ENCODE results near the gene WDR7. TPM values are rescaled to one million over a fixed set of nuclear protein-coding genes. Genes with fewer than 3 reads are reported as not detected.

WDR7 gene
- total and polyA plus RNA-seq, 2 of the 4 experiments (the other 2 are of a cell fraction) = 3.7 to 23.3 TPM

DNA sequence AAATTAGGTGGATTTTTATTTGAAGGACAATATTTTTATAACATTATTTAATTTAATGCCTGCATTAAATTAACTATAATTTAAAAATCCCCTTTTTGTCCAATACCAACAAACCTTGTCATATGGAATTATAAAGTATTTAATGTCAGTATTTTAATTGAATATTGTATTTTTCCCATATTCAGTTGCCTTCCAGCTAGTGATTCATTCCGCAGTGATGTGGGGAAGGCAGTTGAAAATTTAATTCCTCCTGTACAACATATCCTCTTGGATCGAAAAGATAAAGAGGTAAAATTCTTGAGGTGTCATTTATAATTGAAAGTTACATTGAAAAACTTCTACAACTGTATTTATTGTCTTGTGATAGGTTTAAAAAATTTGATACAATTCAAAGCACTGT, 40.4 kb downstream of the WDR7 start:
- ATAC-seq (ENCODE audit: low read depth) = no peak
- TF ChIP-seq, protein P1, sequence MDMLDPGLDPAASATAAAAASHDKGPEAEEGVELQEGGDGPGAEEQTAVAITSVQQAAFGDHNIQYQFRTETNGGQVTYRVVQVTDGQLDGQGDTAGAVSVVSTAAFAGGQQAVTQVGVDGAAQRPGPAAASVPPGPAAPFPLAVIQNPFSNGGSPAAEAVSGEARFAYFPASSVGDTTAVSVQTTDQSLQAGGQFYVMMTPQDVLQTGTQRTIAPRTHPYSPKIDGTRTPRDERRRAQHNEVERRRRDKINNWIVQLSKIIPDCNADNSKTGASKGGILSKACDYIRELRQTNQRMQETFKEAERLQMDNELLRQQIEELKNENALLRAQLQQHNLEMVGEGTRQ (IDR thresholded peaks at IDR 0.05; ENCODE audit: low read depth, low read length) = no peak
- TF ChIP-seq, protein P2, sequence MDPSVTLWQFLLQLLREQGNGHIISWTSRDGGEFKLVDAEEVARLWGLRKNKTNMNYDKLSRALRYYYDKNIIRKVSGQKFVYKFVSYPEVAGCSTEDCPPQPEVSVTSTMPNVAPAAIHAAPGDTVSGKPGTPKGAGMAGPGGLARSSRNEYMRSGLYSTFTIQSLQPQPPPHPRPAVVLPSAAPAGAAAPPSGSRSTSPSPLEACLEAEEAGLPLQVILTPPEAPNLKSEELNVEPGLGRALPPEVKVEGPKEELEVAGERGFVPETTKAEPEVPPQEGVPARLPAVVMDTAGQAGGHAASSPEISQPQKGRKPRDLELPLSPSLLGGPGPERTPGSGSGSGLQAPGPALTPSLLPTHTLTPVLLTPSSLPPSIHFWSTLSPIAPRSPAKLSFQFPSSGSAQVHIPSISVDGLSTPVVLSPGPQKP (IDR thresholded peaks at IDR 0.05; ENCODE audit: borderline replicate concordance, low read depth, low read length) = no peak
- no peak for TF ChIP-seq MAFK (IDR thresholded peaks at IDR 0.05; ENCODE audit: low read depth, low read length)
- TF ChIP-seq RFX5 (IDR thresholded peaks at IDR 0.05; ENCODE audit: low read depth, low read length) = no peak
- TF ChIP-seq, protein P3, sequence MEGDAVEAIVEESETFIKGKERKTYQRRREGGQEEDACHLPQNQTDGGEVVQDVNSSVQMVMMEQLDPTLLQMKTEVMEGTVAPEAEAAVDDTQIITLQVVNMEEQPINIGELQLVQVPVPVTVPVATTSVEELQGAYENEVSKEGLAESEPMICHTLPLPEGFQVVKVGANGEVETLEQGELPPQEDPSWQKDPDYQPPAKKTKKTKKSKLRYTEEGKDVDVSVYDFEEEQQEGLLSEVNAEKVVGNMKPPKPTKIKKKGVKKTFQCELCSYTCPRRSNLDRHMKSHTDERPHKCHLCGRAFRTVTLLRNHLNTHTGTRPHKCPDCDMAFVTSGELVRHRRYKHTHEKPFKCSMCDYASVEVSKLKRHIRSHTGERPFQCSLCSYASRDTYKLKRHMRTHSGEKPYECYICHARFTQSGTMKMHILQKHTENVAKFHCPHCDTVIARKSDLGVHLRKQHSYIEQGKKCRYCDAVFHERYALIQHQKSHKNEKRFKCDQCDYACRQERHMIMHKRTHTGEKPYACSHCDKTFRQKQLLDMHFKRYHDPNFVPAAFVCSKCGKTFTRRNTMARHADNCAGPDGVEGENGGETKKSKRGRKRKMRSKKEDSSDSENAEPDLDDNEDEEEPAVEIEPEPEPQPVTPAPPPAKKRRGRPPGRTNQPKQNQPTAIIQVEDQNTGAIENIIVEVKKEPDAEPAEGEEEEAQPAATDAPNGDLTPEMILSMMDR (conservative IDR thresholded peaks at IDR 0.05; ENCODE audit: low read depth, low read length) = no peak
- TF ChIP-seq BHLHE40 (IDR thresholded peaks at IDR 0.05; ENCODE audit: low read depth, low read length) = no peak
- TF ChIP-seq RCOR1 (IDR thresholded peaks at IDR 0.05; ENCODE audit: insufficient replicate concordance, low read length) = no peak
- no peak for TF ChIP-seq POLR2A (IDR thresholded peaks at IDR 0.05; ENCODE audit: low read depth, low read length)
- TF ChIP-seq FOS (IDR thresholded peaks at IDR 0.05; ENCODE audit: low read depth, low read length) = no peak
- no peak for TF ChIP-seq CEBPB (IDR thresholded peaks at IDR 0.05; ENCODE audit: low read depth, low read length)
- no peak for TF ChIP-seq MXI1 (IDR thresholded peaks at IDR 0.05; ENCODE audit: borderline replicate concordance, low read depth, low read length)
- no TSS peak for BruUV-seq (replicated peaks)
- H2AFZ ChIP-seq (replicated peaks; ENCODE audit: low read length, poor library complexity) = no peak overlapping the region
- dilution Hi-C loops (cut with HindIII; ENCODE audit: low sequenced_read_pairs, unreplicated experiment) = no loop called here
- H2AK9ac ChIP-seq (replicated peaks; ENCODE audit: low read depth, low read length, poor library complexity) = no peak overlapping the region
- H3K4me3 ChIP-seq (ENCODE audit: insufficient read depth, low read depth, low read length) = no peak overlapping the region
- peaks cover 4% of the 10 kb centered on the region; the same call in 1 of the 2 replicates for H3K36me3 ChIP-seq (ENCODE audit: control insufficient read depth, insufficient read depth, low read length)
- no peak overlapping the region for H2BK5ac ChIP-seq (ENCODE audit: low read depth, low read length, poor library complexity, severe bottlenecking)
- H3K27ac ChIP-seq (ENCODE audit: insufficient read depth, low read length) = no peak overlapping the region
- CTCF ChIA-PET = no interaction called here
- H3K23ac ChIP-seq (ENCODE audit: low read depth, low read length) = no peak overlapping the region
- no peak overlapping the region for H4K8ac ChIP-seq (ENCODE audit: low read depth in 2 of 2, low read length in 2 of 2)
- no peak overlapping the region for H3K18ac ChIP-seq (ENCODE audit: low read depth, low read length)
- no peak overlapping the region for H3K9ac ChIP-seq (ENCODE audit: low read depth, low read length)
- H4K91ac ChIP-seq (ENCODE audit: insufficient read depth, low read depth, low read length) = no peak overlapping the region
- POLR2A ChIA-PET (ENCODE audit: unreplicated experiment) = no interaction called here
- H2BK15ac ChIP-seq (ENCODE audit: low read depth, low read length) = no peak overlapping the region
- no peak overlapping the region for H3K14ac ChIP-seq (replicated peaks; ENCODE audit: low read depth, low read length)
- H3K56ac ChIP-seq (ENCODE audit: extremely low read depth, insufficient read depth, low read length) = no peak overlapping the region
- no peak overlapping the region for H2BK120ac ChIP-seq (ENCODE audit: low read depth, low read length)
- DNase-seq = no peak
- H3K79me1 ChIP-seq (ENCODE audit: low read depth in 1 of 2, low read length in 2 of 2) = no peaks in the 10 kb centered on the region
- in situ Hi-C loops (cut with MboI; ENCODE audit: low sequenced_read_pairs) = no loop called here
- no peak overlapping the region for H4K5ac ChIP-seq (ENCODE audit: low read depth, low read length)
- no peak overlapping the region for H3K4me2 ChIP-seq (ENCODE audit: low read depth, low read length)
- peaks cover 2% of the 10 kb centered on the region; the same call in 1 of the 2 replicates for H3K9me1 ChIP-seq (ENCODE audit: insufficient read depth, low read length)
- H2BK20ac ChIP-seq (ENCODE audit: low read depth, low read length) = no peak overlapping the region
- H2AK5ac ChIP-seq (ENCODE audit: low read depth, low read length) = no peak overlapping the region
- H3K27me3 ChIP-seq (ENCODE audit: control insufficient read depth, insufficient read depth, low read length) = no peaks in the 10 kb centered on the region
- intact Hi-C loops (cut with micrococcal nuclease) = no loop called here
- no peak overlapping the region for H3K4ac ChIP-seq (ENCODE audit: low read depth, low read length)
- H3K9me3 ChIP-seq (ENCODE audit: control insufficient read depth, insufficient read depth, low read length) = no peaks in the 10 kb centered on the region
- WGBS, 2 experiments (ENCODE audit: extremely low coverage in 2 of 2, insufficient read length in 1 of 2) = no CpG with 5 or more reads among the region's 2 CpGs
- H3K4me1 ChIP-seq (ENCODE audit: control insufficient read depth, insufficient read depth, low read length) = no peaks in the 10 kb centered on the region
- no peaks in the 10 kb centered on the region for H4K20me1 ChIP-seq (ENCODE audit: insufficient read depth, low read length)
